ENCODE results near the gene MECP2.

Gene MECP2

DNA sequence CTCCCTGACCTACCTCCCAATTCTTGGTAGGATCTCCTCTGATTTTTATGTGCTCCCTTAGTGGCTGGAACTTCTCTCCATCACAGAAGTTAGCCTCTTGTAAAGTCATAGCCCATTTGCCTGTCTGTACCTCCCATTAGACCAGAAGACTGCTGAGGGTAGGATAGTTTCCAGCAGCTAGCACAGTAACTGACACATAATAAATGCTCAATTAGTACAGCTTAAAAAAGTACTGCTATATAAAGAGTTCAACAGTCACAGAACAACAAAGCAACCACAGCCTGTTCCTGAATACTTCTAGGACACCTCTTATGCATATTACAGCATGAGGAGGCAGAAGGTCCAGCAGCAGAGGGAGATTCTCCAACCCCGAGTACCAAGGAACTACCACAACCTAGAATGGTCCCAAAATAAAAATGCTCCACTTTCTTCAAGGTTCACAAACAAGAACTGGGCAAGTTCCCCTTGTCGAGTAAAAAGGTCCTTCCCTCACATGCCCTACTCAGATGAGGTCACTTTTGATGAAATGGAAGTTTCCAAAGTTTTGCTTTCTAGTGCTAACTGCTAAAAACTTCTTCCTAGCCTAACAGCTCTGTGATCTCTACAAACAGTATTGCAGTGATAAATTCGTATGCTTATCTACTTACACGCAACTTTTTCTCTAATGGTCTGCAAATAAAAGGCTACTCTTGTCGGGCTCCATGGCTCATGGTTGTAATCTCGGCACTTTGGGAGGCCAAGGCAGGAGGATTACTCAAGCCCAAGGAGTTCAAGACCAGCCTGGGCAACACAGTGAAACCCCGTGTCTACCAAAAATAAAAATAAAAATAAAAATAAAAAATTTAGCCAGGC is 12.8 kb downstream of the MECP2 start (continued):
- TF ChIP-seq, protein P1, sequence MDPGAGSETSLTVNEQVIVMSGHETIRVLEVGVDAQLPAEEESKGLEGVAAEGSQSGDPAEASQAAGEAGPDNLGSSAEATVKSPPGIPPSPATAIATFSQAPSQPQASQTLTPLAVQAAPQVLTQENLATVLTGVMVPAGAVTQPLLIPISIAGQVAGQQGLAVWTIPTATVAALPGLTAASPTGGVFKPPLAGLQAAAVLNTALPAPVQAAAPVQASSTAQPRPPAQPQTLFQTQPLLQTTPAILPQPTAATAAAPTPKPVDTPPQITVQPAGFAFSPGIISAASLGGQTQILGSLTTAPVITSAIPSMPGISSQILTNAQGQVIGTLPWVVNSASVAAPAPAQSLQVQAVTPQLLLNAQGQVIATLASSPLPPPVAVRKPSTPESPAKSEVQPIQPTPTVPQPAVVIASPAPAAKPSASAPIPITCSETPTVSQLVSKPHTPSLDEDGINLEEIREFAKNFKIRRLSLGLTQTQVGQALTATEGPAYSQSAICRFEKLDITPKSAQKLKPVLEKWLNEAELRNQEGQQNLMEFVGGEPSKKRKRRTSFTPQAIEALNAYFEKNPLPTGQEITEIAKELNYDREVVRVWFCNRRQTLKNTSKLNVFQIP (CRISPR knock-in tag; IDR thresholded peaks at IDR 0.05; ENCODE audit: borderline replicate concordance, low read depth), result no peak
- TF ChIP-seq OSR1 (CRISPR knock-in tag; IDR thresholded peaks at IDR 0.05) (no peak), ZNF8 (CRISPR knock-in tag; IDR thresholded peaks at IDR 0.05) (no peak)
- TF ChIP-seq, protein P2, sequence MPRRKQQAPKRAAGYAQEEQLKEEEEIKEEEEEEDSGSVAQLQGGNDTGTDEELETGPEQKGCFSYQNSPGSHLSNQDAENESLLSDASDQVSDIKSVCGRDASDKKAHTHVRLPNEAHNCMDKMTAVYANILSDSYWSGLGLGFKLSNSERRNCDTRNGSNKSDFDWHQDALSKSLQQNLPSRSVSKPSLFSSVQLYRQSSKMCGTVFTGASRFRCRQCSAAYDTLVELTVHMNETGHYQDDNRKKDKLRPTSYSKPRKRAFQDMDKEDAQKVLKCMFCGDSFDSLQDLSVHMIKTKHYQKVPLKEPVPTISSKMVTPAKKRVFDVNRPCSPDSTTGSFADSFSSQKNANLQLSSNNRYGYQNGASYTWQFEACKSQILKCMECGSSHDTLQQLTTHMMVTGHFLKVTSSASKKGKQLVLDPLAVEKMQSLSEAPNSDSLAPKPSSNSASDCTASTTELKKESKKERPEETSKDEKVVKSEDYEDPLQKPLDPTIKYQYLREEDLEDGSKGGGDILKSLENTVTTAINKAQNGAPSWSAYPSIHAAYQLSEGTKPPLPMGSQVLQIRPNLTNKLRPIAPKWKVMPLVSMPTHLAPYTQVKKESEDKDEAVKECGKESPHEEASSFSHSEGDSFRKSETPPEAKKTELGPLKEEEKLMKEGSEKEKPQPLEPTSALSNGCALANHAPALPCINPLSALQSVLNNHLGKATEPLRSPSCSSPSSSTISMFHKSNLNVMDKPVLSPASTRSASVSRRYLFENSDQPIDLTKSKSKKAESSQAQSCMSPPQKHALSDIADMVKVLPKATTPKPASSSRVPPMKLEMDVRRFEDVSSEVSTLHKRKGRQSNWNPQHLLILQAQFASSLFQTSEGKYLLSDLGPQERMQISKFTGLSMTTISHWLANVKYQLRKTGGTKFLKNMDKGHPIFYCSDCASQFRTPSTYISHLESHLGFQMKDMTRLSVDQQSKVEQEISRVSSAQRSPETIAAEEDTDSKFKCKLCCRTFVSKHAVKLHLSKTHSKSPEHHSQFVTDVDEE (CRISPR knock-in tag; IDR thresholded peaks at IDR 0.05), result no peak

DNA sequence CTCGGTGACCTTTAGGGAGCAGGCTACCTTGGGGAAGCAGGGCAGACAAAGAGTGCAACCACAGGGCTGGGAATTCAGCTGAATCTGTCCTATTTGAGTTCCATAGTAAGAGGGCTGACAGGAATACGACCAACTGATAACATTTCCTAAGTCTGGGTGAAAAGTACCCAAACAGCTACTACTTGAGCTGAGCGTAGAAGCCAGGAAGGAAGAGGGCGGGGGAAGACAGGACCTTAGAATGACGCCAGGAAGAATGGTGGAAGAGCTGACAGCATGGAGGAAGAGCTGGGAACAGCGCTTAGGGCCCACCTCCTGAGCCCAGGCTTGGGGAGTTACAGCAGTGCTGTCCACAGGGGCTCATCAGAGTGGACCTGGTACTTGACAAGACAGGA is 14.4 kb downstream of the MECP2 start:
- ATAC-seq, result peak; percentile 40
- TF ChIP-seq BACH2 (CRISPR knock-in tag; IDR thresholded peaks at IDR 0.05; ENCODE audit: borderline replicate concordance), result no peak
- TF ChIP-seq CSDC2 (CRISPR knock-in tag; IDR thresholded peaks at IDR 0.05), result no peak

DNA sequence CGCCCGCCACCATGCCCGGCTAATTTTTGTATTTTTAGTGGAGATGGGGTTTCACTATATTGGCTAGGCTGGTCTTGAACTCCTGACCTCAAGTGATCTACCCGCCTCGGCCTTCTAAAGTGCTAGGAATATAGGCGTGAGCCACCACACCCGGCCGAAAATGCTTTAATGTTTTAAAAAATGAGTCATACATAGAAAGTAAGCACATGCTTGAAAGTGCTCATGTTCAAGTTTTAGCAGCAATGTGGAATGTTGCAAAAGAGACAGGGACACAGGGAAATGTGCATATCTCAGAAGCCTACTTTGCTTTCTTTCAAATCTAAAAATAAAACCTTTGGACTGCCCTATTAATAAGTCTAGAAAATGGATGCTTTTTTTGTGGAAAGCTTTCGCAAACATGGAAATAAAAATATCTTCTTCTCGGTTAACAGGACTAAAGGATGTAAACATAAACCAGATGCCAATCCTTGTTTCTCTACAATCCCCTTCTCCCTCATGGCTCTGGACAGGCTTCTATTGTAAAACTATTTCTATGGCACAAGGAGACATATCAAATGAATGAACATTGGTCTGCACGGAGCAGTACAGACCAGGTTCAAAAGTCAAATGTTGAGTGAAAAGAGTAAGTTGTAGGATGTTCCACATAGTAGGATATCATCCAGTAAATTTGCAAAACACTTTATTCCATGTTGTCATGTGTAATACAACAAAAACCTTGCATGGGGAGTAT is 15.0 kb downstream of the MECP2 start:
- peak; percentile 58 for ATAC-seq
- no peak for TF ChIP-seq RARB (CRISPR knock-in tag; IDR thresholded peaks at IDR 0.05)
- TF ChIP-seq ZNF70 (CRISPR knock-in tag; IDR thresholded peaks at IDR 0.05), result no peak
- TF ChIP-seq CSDC2 (CRISPR knock-in tag; IDR thresholded peaks at IDR 0.05), result no peak
- no peak for TF ChIP-seq ISL1 (CRISPR knock-in tag; IDR thresholded peaks at IDR 0.05)
- no peak for TF ChIP-seq ESRRG (CRISPR knock-in tag; IDR thresholded peaks at IDR 0.05)
- TF ChIP-seq, protein P3, sequence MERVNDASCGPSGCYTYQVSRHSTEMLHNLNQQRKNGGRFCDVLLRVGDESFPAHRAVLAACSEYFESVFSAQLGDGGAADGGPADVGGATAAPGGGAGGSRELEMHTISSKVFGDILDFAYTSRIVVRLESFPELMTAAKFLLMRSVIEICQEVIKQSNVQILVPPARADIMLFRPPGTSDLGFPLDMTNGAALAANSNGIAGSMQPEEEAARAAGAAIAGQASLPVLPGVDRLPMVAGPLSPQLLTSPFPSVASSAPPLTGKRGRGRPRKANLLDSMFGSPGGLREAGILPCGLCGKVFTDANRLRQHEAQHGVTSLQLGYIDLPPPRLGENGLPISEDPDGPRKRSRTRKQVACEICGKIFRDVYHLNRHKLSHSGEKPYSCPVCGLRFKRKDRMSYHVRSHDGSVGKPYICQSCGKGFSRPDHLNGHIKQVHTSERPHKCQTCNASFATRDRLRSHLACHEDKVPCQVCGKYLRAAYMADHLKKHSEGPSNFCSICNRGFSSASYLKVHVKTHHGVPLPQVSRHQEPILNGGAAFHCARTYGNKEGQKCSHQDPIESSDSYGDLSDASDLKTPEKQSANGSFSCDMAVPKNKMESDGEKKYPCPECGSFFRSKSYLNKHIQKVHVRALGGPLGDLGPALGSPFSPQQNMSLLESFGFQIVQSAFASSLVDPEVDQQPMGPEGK (CRISPR knock-in tag; IDR thresholded peaks at IDR 0.05; ENCODE audit: borderline replicate concordance), result no peak
- no peak for TF ChIP-seq GLIS3 (CRISPR knock-in tag; IDR thresholded peaks at IDR 0.05)
- TF ChIP-seq, protein P4, sequence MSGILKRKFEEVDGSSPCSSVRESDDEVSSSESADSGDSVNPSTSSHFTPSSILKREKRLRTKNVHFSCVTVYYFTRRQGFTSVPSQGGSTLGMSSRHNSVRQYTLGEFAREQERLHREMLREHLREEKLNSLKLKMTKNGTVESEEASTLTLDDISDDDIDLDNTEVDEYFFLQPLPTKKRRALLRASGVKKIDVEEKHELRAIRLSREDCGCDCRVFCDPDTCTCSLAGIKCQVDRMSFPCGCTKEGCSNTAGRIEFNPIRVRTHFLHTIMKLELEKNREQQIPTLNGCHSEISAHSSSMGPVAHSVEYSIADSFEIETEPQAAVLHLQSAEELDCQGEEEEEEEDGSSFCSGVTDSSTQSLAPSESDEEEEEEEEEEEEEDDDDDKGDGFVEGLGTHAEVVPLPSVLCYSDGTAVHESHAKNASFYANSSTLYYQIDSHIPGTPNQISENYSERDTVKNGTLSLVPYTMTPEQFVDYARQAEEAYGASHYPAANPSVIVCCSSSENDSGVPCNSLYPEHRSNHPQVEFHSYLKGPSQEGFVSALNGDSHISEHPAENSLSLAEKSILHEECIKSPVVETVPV (CRISPR knock-in tag; IDR thresholded peaks at IDR 0.05), result no peak
- TF ChIP-seq, protein P5, sequence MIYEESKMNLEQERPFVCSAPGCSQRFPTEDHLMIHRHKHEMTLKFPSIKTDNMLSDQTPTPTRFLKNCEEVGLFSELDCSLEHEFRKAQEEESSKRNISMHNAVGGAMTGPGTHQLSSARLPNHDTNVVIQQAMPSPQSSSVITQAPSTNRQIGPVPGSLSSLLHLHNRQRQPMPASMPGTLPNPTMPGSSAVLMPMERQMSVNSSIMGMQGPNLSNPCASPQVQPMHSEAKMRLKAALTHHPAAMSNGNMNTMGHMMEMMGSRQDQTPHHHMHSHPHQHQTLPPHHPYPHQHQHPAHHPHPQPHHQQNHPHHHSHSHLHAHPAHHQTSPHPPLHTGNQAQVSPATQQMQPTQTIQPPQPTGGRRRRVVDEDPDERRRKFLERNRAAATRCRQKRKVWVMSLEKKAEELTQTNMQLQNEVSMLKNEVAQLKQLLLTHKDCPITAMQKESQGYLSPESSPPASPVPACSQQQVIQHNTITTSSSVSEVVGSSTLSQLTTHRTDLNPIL (CRISPR knock-in tag; IDR thresholded peaks at IDR 0.05; ENCODE audit: low read depth), result no peak
- TF ChIP-seq, protein P1 (CRISPR knock-in tag; IDR thresholded peaks at IDR 0.05; ENCODE audit: borderline replicate concordance, low read depth), result no peak
- TF ChIP-seq TOX (CRISPR knock-in tag; IDR thresholded peaks at IDR 0.05; ENCODE audit: borderline replicate concordance), result no peak
- TF ChIP-seq ARNTL (CRISPR knock-in tag; IDR thresholded peaks at IDR 0.05; ENCODE audit: borderline replicate concordance, low read depth), result no peak
- TF ChIP-seq ZFP3 (CRISPR knock-in tag; IDR thresholded peaks at IDR 0.05), result no peak
- no peak for TF ChIP-seq ZFP30 (CRISPR knock-in tag; IDR thresholded peaks at IDR 0.05)

Measured in SK-N-SH treated with all-trans-retinoic acid at 6 μM for 48 hours (cell line).